A673 (cell line): ENCODE measurements around the gene ARHGEF28. TPM values are rescaled to one million over a fixed set of nuclear protein-coding genes. Genes with fewer than 3 reads are reported as not detected.

Source experiments
- BruUV-seq: library from RNA; stranded (reverse); fragments of 400-500 nt; replicated peaks from 2 replicates; lab custom pipeline; 2021; lab: Mats Ljungman, UMichigan
- CTCF ChIA-PET: fragments of 300-600 bp; sonication (Branson Sonifier 250); formaldehyde crosslinking; loops from one replicate; lab custom pipeline; 2022; ENCODE audit warnings: antibody characterized with exemption; lab: Charles Lee
- POLR2A ChIA-PET: fragments of 300-600 bp; sonication (Branson Sonifier 250); formaldehyde crosslinking; loops from one replicate; lab custom pipeline; 2022; ENCODE audit warnings: antibody characterized with exemption; ENCODE audit not compliant: low non-redundant PET; lab: Charles Lee
- DNase-seq: peaks from one replicate; pipeline ENCODE4 v3.0.0-alpha.2; 2015; ENCODE audit warnings: low spot score
- H3K27ac ChIP-seq: fragments of 200-600 bp; sonication (generic); 2 replicates; pipeline ENCODE4 v1.5.1; 2016; ENCODE audit warnings: mixed run types, low read depth, mild to moderate bottlenecking, mixed read lengths, antibody characterized with exemption, low read length; ENCODE audit not compliant: poor library complexity, severe bottlenecking
- H3K27me3 ChIP-seq: fragments of 200-600 bp; sonication (generic); replicated peaks from 2 replicates; pipeline ENCODE4 v1.6.1; 2017; ENCODE audit warnings: mixed run types, low read depth, mild to moderate bottlenecking, mixed read lengths, antibody characterized with exemption, low read length; ENCODE audit not compliant: insufficient read depth, poor library complexity
- H3K36me3 ChIP-seq: fragments of 200-600 bp; sonication (generic); 2 replicates; pipeline ENCODE4 v1.6.1; 2016; ENCODE audit warnings: mixed run types, mild to moderate bottlenecking, mixed read lengths, antibody characterized with exemption, low read length; ENCODE audit not compliant: insufficient read depth, poor library complexity, severe bottlenecking
- H3K4me1 ChIP-seq: fragments of 200-600 bp; sonication (generic); 2 replicates; pipeline ENCODE4 v1.6.1; 2017; ENCODE audit warnings: mixed run types, mild to moderate bottlenecking, mixed read lengths, antibody characterized with exemption, low read length; ENCODE audit not compliant: insufficient read depth, poor library complexity, severe bottlenecking
- H3K4me3 ChIP-seq: fragments of 200-600 bp; sonication (generic); 2 replicates; pipeline ENCODE4 v1.5.1; 2016; ENCODE audit warnings: low read depth, mixed run types, mild to moderate bottlenecking, mixed read lengths, low read length; ENCODE audit not compliant: poor library complexity, severe bottlenecking
- H3K9me3 ChIP-seq: fragments of 200-600 bp; sonication (generic); 2 replicates; pipeline ENCODE4 v1.6.1; 2016; ENCODE audit warnings: mixed run types, low read depth, mild to moderate bottlenecking, mixed read lengths, antibody characterized with exemption, low read length; ENCODE audit not compliant: poor library complexity, severe bottlenecking
- EZH2 ChIP-seq: fragments of 200-600 bp; sonication (generic); IDR thresholded peaks from 2 replicates; pipeline ENCODE4 v1.6.1; 2017; ENCODE audit warnings: borderline replicate concordance, low read depth, mild to moderate bottlenecking, mixed read lengths, antibody characterized with exemption, low read length; ENCODE audit not compliant: poor library complexity, severe bottlenecking
- intact Hi-C: fragments of 100-400 bp; cut with micrococcal nuclease; formaldehyde crosslinking; loops from one replicate; pipeline ENCODE4 v1.10.0; 2022; ENCODE audit not compliant: unreplicated experiment
- total RNA-seq: library from RNA; stranded (reverse); gene quantifications from 2 replicates; pipeline ENCODE4 v1.2.3, GENCODE V29; 2021
- TF ChIP-seq, protein P1 (sequence below): fragments of 300-800, 200-600 bp; sonication (generic); conservative IDR thresholded peaks from 2 replicates; pipeline ENCODE4 v1.5.1; 2017; ENCODE audit warnings: low read depth, mild to moderate bottlenecking, antibody characterized with exemption, low read length, moderate library complexity, mixed read lengths

ARHGEF28 gene
- total RNA-seq, 1 experiment from 2014 or later, result 3.4 TPM

DNA sequence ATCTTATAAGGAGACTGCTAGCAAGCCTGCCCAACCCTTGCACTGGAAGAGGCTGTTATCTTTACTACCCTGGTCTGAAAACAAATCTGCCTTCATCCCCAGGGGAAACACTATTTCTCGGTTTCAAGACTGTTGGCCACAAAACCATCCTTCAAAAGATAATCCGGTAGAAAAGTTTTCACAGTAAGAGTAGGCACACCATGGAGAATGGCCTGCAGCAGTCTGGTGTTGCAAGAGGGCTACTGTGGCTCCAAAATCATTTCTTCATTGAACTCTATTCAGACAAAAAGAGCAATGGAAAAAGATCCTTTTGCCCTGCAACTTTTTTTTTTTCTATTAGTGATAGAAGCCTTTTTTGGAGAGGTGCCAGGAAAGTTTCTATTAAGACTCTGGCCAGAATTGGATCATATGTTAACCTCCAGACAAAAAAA, 163.9 kb downstream of the ARHGEF28 start:
- Histone ChIP-seq H3K9me3 (no peaks in the 10 kb centered on the region), H3K4me3 (no peak overlapping the region), H3K4me1 (no peaks in the 10 kb centered on the region), H3K36me3 (no peaks in the 10 kb centered on the region), H3K27me3 (peaks cover 6% of the 10 kb centered on the region), H3K27ac (no peak overlapping the region)
- CTCF ChIA-PET, result no interaction called here
- TF ChIP-seq EZH2, result no peak
- TF ChIP-seq, protein P1, sequence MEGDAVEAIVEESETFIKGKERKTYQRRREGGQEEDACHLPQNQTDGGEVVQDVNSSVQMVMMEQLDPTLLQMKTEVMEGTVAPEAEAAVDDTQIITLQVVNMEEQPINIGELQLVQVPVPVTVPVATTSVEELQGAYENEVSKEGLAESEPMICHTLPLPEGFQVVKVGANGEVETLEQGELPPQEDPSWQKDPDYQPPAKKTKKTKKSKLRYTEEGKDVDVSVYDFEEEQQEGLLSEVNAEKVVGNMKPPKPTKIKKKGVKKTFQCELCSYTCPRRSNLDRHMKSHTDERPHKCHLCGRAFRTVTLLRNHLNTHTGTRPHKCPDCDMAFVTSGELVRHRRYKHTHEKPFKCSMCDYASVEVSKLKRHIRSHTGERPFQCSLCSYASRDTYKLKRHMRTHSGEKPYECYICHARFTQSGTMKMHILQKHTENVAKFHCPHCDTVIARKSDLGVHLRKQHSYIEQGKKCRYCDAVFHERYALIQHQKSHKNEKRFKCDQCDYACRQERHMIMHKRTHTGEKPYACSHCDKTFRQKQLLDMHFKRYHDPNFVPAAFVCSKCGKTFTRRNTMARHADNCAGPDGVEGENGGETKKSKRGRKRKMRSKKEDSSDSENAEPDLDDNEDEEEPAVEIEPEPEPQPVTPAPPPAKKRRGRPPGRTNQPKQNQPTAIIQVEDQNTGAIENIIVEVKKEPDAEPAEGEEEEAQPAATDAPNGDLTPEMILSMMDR, result no peak
- BruUV-seq, result no TSS peak
- POLR2A ChIA-PET, result interaction anchor here (0.6 to 0.7 kb wide), 2 partner anchors 186 to 913 kb away, joined by 3 to 7 read pairs; no protein-coding TSS in a partner anchor
- peak; percentile 24 for DNase-seq
- intact Hi-C loops, result no loop called here

DNA sequence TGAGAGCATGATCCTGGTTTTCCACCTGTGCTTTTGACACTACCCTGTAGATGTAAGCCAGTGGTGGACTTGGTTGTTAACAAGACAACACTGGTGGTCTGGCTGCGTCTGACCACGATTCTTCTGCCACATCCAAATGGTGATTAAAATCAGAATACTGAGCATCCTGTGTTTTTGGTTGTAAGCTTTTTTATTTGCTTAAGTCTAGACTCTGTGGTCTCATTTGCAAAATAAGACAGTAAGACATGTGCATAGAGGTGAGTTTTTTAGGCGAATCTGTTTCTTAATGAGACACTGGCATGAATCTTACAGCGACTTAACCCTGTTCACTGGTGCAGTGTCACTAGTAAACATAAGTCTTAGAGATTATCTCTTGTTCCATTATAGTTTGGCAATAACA, 165.4 kb downstream of the ARHGEF28 start:
- CTCF ChIA-PET, result interaction anchor here (1.2 kb wide), 1 partner anchor 200 kb away, joined by 8 read pairs; no protein-coding TSS in a partner anchor
- no TSS peak for BruUV-seq
- no peaks in the 10 kb centered on the region for H3K36me3 ChIP-seq
- no peaks in the 10 kb centered on the region for H3K9me3 ChIP-seq
- H3K27ac ChIP-seq, result no peak overlapping the region
- POLR2A ChIA-PET, result no interaction called here
- H3K27me3 ChIP-seq, result peaks cover 6% of the 10 kb centered on the region
- H3K4me3 ChIP-seq, result no peak overlapping the region
- intact Hi-C loops, result no loop called here
- TF ChIP-seq, protein P1, result no peak
- TF ChIP-seq EZH2, result no peak
- peaks cover 6% of the 10 kb centered on the region for H3K4me1 ChIP-seq
- DNase-seq, result no peak

DNA sequence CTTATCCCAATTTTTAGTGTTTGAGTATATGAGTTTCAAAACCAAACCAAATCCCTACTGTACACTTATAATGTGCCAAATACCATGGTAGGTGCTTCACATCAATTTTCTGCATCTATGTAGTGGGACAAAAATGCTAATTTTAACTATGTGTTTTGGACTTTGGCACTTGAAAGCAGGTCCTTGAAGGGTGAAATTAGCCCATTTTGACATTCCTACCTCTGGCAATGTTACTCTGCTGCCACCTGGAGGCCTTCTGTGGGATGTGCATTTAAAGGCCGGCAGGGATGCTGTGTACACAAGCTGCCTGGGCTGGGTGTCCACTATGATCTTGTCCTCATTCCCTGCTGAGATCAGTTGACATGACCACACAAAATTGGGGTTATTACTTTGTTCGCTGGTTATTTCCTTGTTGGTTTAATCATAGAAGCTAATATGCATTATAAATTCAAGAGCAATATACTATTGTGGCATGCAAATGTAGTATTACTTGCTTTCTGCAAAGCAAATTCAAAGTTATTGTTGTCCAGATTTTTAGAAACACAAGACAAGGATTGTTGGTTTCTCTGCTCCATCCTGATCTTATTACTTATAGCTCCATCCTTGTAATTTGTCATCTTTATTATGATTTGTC, 166.8 kb downstream of the ARHGEF28 start:
- Histone ChIP-seq H3K4me1 (peaks cover 20% of the 10 kb centered on the region), H3K27me3 (peaks cover 5% of the 10 kb centered on the region), H3K27ac (no peak overlapping the region), H3K4me3 (no peak overlapping the region), H3K36me3 (no peaks in the 10 kb centered on the region), H3K9me3 (no peaks in the 10 kb centered on the region)
- no peak for TF ChIP-seq EZH2
- TF ChIP-seq, protein P1, result peak; percentile 93
- peak; percentile 75 for DNase-seq
- no TSS peak for BruUV-seq
- intact Hi-C loops, result loop anchor here (1.0 kb wide), 1 partner anchor 202 kb away; no protein-coding TSS in a partner anchor
- POLR2A ChIA-PET, result no interaction called here
- CTCF ChIA-PET, result interaction anchor here (0.5 to 2.7 kb wide), 3 partner anchors 9 to 306 kb away, joined by 3 to 25 read pairs (median 4); no protein-coding TSS in a partner anchor
